Measurements from ENCODE around the gene PXDN. TPM values are rescaled to one million over a fixed set of nuclear protein-coding genes. Genes with fewer than 3 reads are reported as not detected.

The PXDN gene
- total RNA-seq, 1 experiment from 2014 or later = 146 TPM

- Mint-ChIP-seq H3K36me3 (peaks cover 43% of the 10 kb centered on the region), H3K27me3 (ENCODE audit: low read depth) (no peaks in the 10 kb centered on the region), H3K9me3 (no peaks in the 10 kb centered on the region), H3K4me1 (peaks cover 9% of the 10 kb centered on the region), H3K27ac (no peak overlapping the region; the same call in none of the 2 replicates), H3K4me3 (no peak overlapping the region)
- POLR2A ChIA-PET = interaction anchor here (1.0 kb wide), 1 partner anchor 31 kb away, joined by 3 read pairs; no protein-coding TSS in a partner anchor
- DNase-seq (ENCODE audit: low spot score) (no peak), ATAC-seq (peak; percentile 19; the same call in 1 of the 2 replicates)
- CTCF ChIA-PET = interaction anchor here (1.0 to 2.2 kb wide), 3 partner anchors 66 to 113 kb away, joined by 5 to 9 read pairs (median 5); no protein-coding TSS in a partner anchor
- TF ChIP-seq ATF1 (CRISPR knock-in tag; IDR thresholded peaks at IDR 0.05) (no peak), ZNF121 (CRISPR knock-in tag; IDR thresholded peaks at IDR 0.05) (no peak), NR1H2 (CRISPR knock-in tag; IDR thresholded peaks at IDR 0.05) (no peak)
These were observed 87.1 kb downstream of the PXDN start for GRCh38 chr2:1656961-1657841.

DNA sequence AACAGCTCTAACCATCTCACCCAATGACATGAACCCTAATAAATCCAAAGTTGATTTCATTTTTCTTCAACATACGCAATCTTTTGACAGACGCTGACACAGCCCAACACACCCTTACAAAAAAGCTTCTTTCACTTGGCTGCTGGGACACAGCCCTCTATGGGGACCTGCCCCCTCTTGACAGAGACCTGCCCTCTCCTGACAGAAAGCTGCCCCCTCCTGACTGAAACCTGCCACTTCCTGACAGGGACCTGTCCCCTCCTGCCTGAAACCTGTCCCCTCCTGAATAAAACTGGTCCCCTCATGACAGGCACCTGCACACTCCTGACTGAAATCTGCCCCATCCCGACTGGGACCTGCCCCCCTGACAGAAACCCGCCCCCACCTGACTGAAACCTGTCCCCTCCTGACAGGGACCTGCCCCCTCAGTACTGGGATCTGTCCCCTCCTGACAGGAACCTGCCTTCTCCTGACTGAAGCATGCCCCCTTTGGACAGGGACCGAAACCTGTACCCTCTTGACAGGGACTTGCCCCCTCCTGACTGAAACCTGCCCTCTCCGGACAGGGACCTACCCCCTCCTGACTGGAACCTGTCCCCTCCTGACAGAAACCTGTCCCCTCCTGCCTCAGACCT, 87.9 kb downstream of the PXDN start:
- ChIA-PET POLR2A (interaction anchor here (0.9 kb wide), 1 partner anchor 31 kb away, joined by 3 read pairs; no protein-coding TSS in a partner anchor), CTCF (interaction anchor here (0.6 to 1.1 kb wide), 5 partner anchors 66 to 128 kb away, joined by 3 to 7 read pairs (median 4); no protein-coding TSS in a partner anchor)
- Mint-ChIP-seq H3K36me3 (peaks cover 42% of the 10 kb centered on the region), H3K4me1 (peaks cover 9% of the 10 kb centered on the region), H3K4me3 (no peak overlapping the region), H3K9me3 (no peaks in the 10 kb centered on the region), H3K27me3 (ENCODE audit: low read depth) (no peaks in the 10 kb centered on the region), H3K27ac (no peak overlapping the region; the same call in none of the 2 replicates)
- ATAC-seq (peak; percentile 69), DNase-seq (ENCODE audit: low spot score) (peak; percentile 48)
- no peak for TF ChIP-seq ESRRA (CRISPR knock-in tag; IDR thresholded peaks at IDR 0.05; ENCODE audit: borderline replicate concordance)
- TF ChIP-seq ZMAT4 (CRISPR knock-in tag; IDR thresholded peaks at IDR 0.05) = no peak
- TF ChIP-seq NR2C2 (CRISPR knock-in tag; IDR thresholded peaks at IDR 0.05) = no peak
- no peak for TF ChIP-seq IRF1 (CRISPR knock-in tag; IDR thresholded peaks at IDR 0.05)
- TF ChIP-seq CREB1 (CRISPR knock-in tag; IDR thresholded peaks at IDR 0.05) = no peak
- no peak for TF ChIP-seq ZNF416 (CRISPR knock-in tag; IDR thresholded peaks at IDR 0.05)
- TF ChIP-seq, protein P1, sequence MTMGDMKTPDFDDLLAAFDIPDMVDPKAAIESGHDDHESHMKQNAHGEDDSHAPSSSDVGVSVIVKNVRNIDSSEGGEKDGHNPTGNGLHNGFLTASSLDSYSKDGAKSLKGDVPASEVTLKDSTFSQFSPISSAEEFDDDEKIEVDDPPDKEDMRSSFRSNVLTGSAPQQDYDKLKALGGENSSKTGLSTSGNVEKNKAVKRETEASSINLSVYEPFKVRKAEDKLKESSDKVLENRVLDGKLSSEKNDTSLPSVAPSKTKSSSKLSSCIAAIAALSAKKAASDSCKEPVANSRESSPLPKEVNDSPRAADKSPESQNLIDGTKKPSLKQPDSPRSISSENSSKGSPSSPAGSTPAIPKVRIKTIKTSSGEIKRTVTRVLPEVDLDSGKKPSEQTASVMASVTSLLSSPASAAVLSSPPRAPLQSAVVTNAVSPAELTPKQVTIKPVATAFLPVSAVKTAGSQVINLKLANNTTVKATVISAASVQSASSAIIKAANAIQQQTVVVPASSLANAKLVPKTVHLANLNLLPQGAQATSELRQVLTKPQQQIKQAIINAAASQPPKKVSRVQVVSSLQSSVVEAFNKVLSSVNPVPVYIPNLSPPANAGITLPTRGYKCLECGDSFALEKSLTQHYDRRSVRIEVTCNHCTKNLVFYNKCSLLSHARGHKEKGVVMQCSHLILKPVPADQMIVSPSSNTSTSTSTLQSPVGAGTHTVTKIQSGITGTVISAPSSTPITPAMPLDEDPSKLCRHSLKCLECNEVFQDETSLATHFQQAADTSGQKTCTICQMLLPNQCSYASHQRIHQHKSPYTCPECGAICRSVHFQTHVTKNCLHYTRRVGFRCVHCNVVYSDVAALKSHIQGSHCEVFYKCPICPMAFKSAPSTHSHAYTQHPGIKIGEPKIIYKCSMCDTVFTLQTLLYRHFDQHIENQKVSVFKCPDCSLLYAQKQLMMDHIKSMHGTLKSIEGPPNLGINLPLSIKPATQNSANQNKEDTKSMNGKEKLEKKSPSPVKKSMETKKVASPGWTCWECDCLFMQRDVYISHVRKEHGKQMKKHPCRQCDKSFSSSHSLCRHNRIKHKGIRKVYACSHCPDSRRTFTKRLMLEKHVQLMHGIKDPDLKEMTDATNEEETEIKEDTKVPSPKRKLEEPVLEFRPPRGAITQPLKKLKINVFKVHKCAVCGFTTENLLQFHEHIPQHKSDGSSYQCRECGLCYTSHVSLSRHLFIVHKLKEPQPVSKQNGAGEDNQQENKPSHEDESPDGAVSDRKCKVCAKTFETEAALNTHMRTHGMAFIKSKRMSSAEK (CRISPR knock-in tag; IDR thresholded peaks at IDR 0.05; ENCODE audit: borderline replicate concordance) = no peak
- no peak for TF ChIP-seq AR (CRISPR knock-in tag; IDR thresholded peaks at IDR 0.05)
- TF ChIP-seq MYBL2 (CRISPR knock-in tag; IDR thresholded peaks at IDR 0.05) = no peak
- TF ChIP-seq ETV6 (CRISPR knock-in tag; IDR thresholded peaks at IDR 0.05) = no peak
- TF ChIP-seq EMX1 (CRISPR knock-in tag; IDR thresholded peaks at IDR 0.05) = no peak
- no peak for TF ChIP-seq NFE2L1 (CRISPR knock-in tag; IDR thresholded peaks at IDR 0.05)
- TF ChIP-seq E2F5 (CRISPR knock-in tag; IDR thresholded peaks at IDR 0.05) = no peak
- TF ChIP-seq JUN (CRISPR knock-in tag; IDR thresholded peaks at IDR 0.05) = no peak
- TF ChIP-seq NR1H2 (CRISPR knock-in tag; IDR thresholded peaks at IDR 0.05) = no peak
- TF ChIP-seq ZBTB21 (CRISPR knock-in tag; IDR thresholded peaks at IDR 0.05; ENCODE audit: borderline replicate concordance) = no peak
- no peak for TF ChIP-seq ELF4 (CRISPR knock-in tag; IDR thresholded peaks at IDR 0.05; ENCODE audit: low read depth)
